ENCODE results near the gene SERINC2.

The SERINC2 gene

DNA sequence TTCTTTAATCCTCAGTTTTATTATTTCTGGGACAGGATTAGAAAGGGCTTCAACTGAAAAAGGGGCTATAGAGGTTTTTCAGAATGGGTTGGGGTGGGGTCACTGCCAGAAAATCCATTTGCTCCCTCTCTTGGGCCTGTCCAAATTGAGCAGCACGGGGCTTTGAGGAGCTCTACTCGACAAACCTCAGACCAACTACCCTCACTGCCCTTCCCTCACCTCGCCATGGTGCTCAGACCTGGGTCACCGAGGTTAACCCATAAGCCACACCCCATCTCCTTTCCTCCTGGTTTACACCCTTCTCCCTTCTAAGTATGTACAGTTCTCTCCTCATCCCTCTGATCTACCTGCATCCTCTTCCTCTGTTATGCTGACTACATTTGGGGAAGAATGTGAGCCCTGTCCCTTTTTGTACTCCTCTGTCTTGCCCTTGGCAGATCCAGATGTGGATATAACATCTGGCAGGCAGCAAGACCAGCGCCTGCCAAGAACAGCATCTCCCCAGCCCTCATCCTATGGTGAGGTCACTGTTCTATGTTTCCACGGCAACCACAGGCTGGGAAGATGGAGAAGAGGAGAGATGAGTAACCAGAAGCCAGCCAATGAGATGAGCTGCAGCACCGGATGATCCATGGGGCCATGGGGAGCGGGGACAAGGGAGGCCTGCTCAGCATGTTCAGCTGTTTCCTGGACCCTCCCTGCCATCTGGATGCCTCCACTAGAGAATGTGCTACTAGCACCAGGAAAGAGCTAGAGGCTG lies 36.5 kb upstream of the SERINC2 start:
- TF ChIP-seq, protein P1, sequence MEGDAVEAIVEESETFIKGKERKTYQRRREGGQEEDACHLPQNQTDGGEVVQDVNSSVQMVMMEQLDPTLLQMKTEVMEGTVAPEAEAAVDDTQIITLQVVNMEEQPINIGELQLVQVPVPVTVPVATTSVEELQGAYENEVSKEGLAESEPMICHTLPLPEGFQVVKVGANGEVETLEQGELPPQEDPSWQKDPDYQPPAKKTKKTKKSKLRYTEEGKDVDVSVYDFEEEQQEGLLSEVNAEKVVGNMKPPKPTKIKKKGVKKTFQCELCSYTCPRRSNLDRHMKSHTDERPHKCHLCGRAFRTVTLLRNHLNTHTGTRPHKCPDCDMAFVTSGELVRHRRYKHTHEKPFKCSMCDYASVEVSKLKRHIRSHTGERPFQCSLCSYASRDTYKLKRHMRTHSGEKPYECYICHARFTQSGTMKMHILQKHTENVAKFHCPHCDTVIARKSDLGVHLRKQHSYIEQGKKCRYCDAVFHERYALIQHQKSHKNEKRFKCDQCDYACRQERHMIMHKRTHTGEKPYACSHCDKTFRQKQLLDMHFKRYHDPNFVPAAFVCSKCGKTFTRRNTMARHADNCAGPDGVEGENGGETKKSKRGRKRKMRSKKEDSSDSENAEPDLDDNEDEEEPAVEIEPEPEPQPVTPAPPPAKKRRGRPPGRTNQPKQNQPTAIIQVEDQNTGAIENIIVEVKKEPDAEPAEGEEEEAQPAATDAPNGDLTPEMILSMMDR (conservative IDR thresholded peaks at IDR 0.05; ENCODE audit: low read depth, low read length) = no peak
- no peak for DNase-seq (ENCODE audit: low read depth)
- H3K4me3 ChIP-seq (ENCODE audit: low read length) = no peak overlapping the region

DNA sequence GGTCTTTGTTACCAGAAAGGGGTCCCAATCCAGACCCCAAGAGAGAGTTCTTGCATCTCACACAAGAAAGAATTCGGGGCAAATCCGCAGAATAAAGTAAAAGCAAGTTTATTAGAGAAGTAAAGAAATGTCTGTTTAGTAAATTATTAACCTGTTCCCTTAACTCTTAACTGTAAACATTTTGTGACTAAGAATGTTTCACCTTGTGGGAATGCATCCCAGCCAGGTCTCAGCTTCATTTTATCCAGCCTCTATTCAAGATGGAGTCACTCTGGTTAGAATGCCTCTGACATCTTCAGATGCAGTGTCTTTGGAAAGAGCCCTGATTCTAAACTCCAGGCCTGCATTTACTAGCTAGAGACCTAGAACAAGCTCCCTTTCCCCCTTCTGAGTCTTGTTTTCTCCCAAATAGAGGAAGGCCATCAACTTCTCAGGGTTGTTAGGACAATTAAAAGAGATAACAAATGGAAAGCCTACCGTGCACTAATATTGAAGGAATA lies 35.6 kb upstream of the SERINC2 start:
- DNase-seq (ENCODE audit: low read depth) = no peak
- TF ChIP-seq, protein P1 (conservative IDR thresholded peaks at IDR 0.05; ENCODE audit: low read depth, low read length) = no peak
- H3K4me3 ChIP-seq (ENCODE audit: low read length) = no peak overlapping the region

DNA sequence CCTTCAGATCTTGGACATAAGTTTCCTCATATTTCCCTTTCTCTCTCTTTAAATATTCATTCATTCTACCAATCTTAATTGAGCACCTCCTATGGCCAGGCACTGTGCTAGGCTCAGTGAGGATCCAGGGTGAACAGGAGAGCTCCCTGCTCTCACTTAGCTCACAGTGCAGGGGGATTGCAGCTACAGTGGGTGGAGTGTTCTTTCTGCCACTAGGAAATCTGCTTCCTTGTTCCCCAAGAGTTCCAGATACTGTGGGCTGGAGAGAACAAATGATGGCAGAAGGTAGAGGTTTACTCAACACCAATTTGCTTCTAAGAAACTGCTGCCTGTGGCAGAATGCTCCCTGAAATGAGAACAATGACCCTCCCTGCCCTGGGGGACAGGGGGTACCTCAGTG lies 35.0 kb upstream of the SERINC2 start:
- DNase-seq (ENCODE audit: low read depth) = no peak
- H3K4me3 ChIP-seq (ENCODE audit: low read length) = no peak overlapping the region
- TF ChIP-seq, protein P1 (conservative IDR thresholded peaks at IDR 0.05; ENCODE audit: low read depth, low read length) = no peak

DNA sequence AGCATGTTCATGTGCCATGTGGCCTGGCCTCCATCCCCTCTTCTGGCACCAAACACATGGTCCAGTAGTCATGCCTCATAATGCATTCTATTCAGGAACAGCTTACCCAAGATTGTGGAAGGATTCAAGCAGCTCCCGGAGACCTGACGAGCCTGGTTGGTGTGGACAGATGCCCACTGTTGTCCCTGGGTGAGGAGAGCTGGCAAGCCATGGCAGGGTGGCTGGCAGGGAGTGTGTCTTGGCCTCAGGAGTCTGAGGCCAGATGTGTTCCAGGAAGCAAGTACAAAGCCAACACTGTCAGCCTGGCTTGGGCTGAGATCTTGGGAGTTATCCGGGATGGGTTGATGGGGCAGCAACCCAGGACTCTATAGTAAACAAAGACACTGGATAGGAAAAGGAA lies 32.8 kb upstream of the SERINC2 start:
- TF ChIP-seq, protein P1 (conservative IDR thresholded peaks at IDR 0.05; ENCODE audit: low read depth, low read length) = no peak
- no peak for DNase-seq (ENCODE audit: low read depth)
- H3K4me3 ChIP-seq (ENCODE audit: low read length) = no peak overlapping the region

DNA sequence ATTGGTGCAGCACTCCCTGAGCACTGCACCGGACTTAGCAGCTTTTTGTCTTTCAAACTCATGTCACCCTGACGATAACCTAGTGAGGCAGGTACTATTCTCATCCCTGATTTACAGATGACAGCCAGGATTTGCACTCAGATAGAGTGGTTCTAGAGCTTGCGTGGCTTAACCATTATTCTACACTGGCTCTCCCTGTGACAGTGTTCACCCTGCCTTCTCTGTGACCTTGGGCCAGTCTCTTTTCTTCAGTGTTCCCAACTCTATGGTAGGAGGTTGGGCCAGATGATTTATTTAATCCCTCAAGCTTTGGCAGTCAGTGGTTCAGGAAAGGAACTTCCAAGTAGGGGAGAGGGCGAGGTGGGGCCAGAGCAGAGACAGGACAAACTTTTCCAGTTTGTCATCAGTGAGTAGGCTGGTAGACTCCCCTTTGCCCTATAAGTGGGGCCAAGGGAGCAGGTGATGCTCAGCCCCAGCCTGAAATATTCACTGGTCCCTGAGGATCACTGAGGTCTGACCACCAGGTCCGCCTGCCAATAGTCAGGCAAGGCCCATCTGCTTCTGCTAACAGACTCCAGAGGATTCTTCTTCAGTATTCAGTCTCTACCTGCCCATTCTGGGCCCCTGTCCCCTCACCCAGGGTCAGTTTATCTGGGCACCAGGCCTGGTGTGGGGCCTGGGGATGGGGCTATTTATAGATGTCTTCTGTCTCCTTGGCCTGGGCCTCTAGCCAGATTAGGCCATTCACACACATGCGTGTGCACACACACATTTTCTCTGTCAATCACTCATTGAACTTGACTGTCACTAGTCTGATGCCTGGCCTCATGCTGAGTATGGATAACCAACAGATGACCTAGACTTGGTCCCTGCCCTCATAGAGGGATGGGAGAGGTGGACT lies 31.4 kb upstream of the SERINC2 start:
- H3K4me3 ChIP-seq (ENCODE audit: low read length) = no peak overlapping the region
- DNase-seq (ENCODE audit: low read depth) = no peak
- TF ChIP-seq, protein P1 (conservative IDR thresholded peaks at IDR 0.05; ENCODE audit: low read depth, low read length) = no peak

DNA sequence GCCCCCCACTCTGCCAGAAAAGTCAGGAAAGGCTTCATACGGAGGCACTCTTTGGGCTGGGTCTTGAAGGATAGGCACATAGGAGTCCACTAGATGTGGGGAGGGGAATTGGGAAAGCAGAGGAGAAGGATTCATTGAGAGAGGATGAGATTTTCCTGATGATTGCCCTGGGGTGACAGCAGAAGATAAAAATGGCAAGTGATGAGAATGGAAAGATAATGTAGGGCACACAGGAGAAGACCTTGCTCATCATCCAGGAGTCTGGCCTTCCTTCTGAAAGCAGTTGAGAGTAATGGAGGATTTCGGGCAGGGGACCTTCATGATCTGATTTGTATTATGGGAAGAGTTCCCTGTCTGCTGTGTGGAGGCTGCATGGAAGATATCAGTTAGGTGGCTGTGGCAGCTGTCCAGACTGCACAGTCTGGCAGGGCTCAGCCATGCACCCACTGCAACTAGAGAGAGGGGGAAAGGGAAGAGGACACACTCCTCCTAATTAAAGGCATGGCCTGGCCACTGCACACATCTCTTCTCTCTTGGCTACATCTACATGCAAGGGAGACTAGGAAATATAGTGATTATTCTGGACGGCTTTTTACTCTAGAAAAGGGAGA lies 30.5 kb upstream of the SERINC2 start:
- TF ChIP-seq, protein P1 (conservative IDR thresholded peaks at IDR 0.05; ENCODE audit: low read depth, low read length) = no peak
- DNase-seq (ENCODE audit: low read depth) = no peak
- H3K4me3 ChIP-seq (ENCODE audit: low read length) = no peak overlapping the region
